ENCODE measurements around the gene SLX4IP.

The SLX4IP gene

GRCh38 chr20:10576411-10577090, 141.4 kb downstream of the SLX4IP start:
- Histone ChIP-seq H3K4me3 (ENCODE audit: low read length) (no peak overlapping the region), H3K27me3 (ENCODE audit: low read depth, low read length) (no peaks in the 10 kb centered on the region), H2AFZ (ENCODE audit: low read depth, low read length) (no peak overlapping the region), H3K27ac (ENCODE audit: low read length) (no peak overlapping the region), H3K79me2 (ENCODE audit: low read length) (no peaks in the 10 kb centered on the region), H3K9ac (ENCODE audit: low read length) (no peak overlapping the region), H4K20me1 (ENCODE audit: insufficient read depth, low read length) (no peaks in the 10 kb centered on the region), H3K9me3 (ENCODE audit: insufficient read depth, low read length) (no peaks in the 10 kb centered on the region), H3K4me2 (ENCODE audit: low read length) (no peak overlapping the region), H3K4me1 (ENCODE audit: low read length) (peaks cover 6% of the 10 kb centered on the region; the same call in 1 of the 2 replicates), H3K36me3 (replicated peaks; ENCODE audit: low read depth, low read length) (no peaks in the 10 kb centered on the region)
- no peak for TF ChIP-seq EZH2phosphoT487 (IDR thresholded peaks at IDR 0.05; ENCODE audit: low read depth)
- TF ChIP-seq, protein P1, sequence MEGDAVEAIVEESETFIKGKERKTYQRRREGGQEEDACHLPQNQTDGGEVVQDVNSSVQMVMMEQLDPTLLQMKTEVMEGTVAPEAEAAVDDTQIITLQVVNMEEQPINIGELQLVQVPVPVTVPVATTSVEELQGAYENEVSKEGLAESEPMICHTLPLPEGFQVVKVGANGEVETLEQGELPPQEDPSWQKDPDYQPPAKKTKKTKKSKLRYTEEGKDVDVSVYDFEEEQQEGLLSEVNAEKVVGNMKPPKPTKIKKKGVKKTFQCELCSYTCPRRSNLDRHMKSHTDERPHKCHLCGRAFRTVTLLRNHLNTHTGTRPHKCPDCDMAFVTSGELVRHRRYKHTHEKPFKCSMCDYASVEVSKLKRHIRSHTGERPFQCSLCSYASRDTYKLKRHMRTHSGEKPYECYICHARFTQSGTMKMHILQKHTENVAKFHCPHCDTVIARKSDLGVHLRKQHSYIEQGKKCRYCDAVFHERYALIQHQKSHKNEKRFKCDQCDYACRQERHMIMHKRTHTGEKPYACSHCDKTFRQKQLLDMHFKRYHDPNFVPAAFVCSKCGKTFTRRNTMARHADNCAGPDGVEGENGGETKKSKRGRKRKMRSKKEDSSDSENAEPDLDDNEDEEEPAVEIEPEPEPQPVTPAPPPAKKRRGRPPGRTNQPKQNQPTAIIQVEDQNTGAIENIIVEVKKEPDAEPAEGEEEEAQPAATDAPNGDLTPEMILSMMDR (IDR thresholded peaks at IDR 0.05; ENCODE audit: low read depth, low read length) = no peak

DNA sequence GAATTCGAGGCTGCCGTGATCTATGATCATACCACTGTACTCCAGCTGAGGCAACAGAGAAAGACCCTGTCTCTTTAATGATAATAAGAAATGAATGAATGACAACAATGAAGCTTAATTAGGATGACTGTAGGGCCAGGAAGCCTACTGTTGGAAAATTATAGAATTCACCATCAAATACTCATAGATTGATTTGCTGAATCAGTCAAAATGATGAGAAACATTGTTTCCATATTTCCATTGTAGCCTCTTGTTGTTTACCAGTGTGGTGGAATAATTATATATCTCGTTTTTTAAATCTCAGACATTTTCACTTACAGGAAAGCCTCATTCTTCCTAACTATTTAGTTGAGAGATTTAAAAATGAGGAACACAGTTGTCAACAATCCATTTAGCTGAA, 142.5 kb downstream of the SLX4IP start:
- Histone ChIP-seq H3K9ac (ENCODE audit: low read length) (no peak overlapping the region), H3K27ac (ENCODE audit: low read length) (no peak overlapping the region), H3K27me3 (ENCODE audit: low read depth, low read length) (no peaks in the 10 kb centered on the region), H2AFZ (ENCODE audit: low read depth, low read length) (no peak overlapping the region), H4K20me1 (ENCODE audit: insufficient read depth, low read length) (no peaks in the 10 kb centered on the region), H3K4me2 (ENCODE audit: low read length) (no peak overlapping the region), H3K36me3 (replicated peaks; ENCODE audit: low read depth, low read length) (no peaks in the 10 kb centered on the region), H3K4me3 (ENCODE audit: low read length) (no peak overlapping the region), H3K9me3 (ENCODE audit: insufficient read depth, low read length) (no peaks in the 10 kb centered on the region), H3K4me1 (ENCODE audit: low read length) (peaks cover 6% of the 10 kb centered on the region; the same call in 1 of the 2 replicates), H3K79me2 (ENCODE audit: low read length) (no peaks in the 10 kb centered on the region)
- no peak for TF ChIP-seq EZH2phosphoT487 (IDR thresholded peaks at IDR 0.05; ENCODE audit: low read depth)
- TF ChIP-seq, protein P1 (IDR thresholded peaks at IDR 0.05; ENCODE audit: low read depth, low read length) = no peak

- Histone ChIP-seq H3K27me3 (ENCODE audit: low read depth, low read length) (no peaks in the 10 kb centered on the region), H2AFZ (ENCODE audit: low read depth, low read length) (no peak overlapping the region), H3K4me1 (ENCODE audit: low read length) (peaks cover 6% of the 10 kb centered on the region; the same call in 1 of the 2 replicates), H3K79me2 (ENCODE audit: low read length) (no peaks in the 10 kb centered on the region), H4K20me1 (ENCODE audit: insufficient read depth, low read length) (no peaks in the 10 kb centered on the region), H3K36me3 (replicated peaks; ENCODE audit: low read depth, low read length) (no peaks in the 10 kb centered on the region), H3K27ac (ENCODE audit: low read length) (no peak overlapping the region), H3K9me3 (ENCODE audit: insufficient read depth, low read length) (no peaks in the 10 kb centered on the region), H3K9ac (ENCODE audit: low read length) (no peak overlapping the region), H3K4me3 (ENCODE audit: low read length) (no peak overlapping the region), H3K4me2 (ENCODE audit: low read length) (no peak overlapping the region)
- TF ChIP-seq, protein P1 (IDR thresholded peaks at IDR 0.05; ENCODE audit: low read depth, low read length) = no peak
- no peak for TF ChIP-seq EZH2phosphoT487 (IDR thresholded peaks at IDR 0.05; ENCODE audit: low read depth)
Observed at GRCh38 chr20:10578607-10579006, 143.5 kb downstream of the SLX4IP start.

GRCh38 chr20:10579942-10580341, 144.8 kb downstream of the SLX4IP start:
- no peak overlapping the region for H3K27ac ChIP-seq (ENCODE audit: low read length)
- no peaks in the 10 kb centered on the region for H3K27me3 ChIP-seq (ENCODE audit: low read depth, low read length)
- no peak overlapping the region for H2AFZ ChIP-seq (ENCODE audit: low read depth, low read length)
- H4K20me1 ChIP-seq (ENCODE audit: insufficient read depth, low read length) = no peaks in the 10 kb centered on the region
- H3K4me3 ChIP-seq (ENCODE audit: low read length) = no peak overlapping the region
- peaks cover 12% of the 10 kb centered on the region for H3K4me1 ChIP-seq (ENCODE audit: low read length)
- H3K9ac ChIP-seq (ENCODE audit: low read length) = no peak overlapping the region
- H3K36me3 ChIP-seq (replicated peaks; ENCODE audit: low read depth, low read length) = no peaks in the 10 kb centered on the region
- no peak for TF ChIP-seq EZH2phosphoT487 (IDR thresholded peaks at IDR 0.05; ENCODE audit: low read depth)
- TF ChIP-seq, protein P1 (IDR thresholded peaks at IDR 0.05; ENCODE audit: low read depth, low read length) = no peak
- H3K9me3 ChIP-seq (ENCODE audit: insufficient read depth, low read length) = no peaks in the 10 kb centered on the region
- H3K79me2 ChIP-seq (ENCODE audit: low read length) = no peaks in the 10 kb centered on the region
- no peak overlapping the region for H3K4me2 ChIP-seq (ENCODE audit: low read length)
